ENCODE data around the gene ETS2. TPM values are rescaled to one million over a fixed set of nuclear protein-coding genes. Genes with fewer than 3 reads are reported as not detected.
A peak's percentile ranks its signal among the peaks of the same experiment; 100 is the strongest.
"Not testable (repeated sequence)": the region's sequence is repeated elsewhere in the genome, so short reads cannot be mapped to it uniquely, and the experiment has no call there.

The ETS2 gene
- total RNA-seq, 2 experiments from 2014 or later, result 44.7 to 61.9 TPM

GRCh38 chr21:38819719-38820159 lies 14.0 kb downstream of the ETS2 start:
- H3K9me3 Mint-ChIP-seq (ENCODE audit: low read depth), result no peaks in the 10 kb centered on the region
- H3K4me3 Mint-ChIP-seq, result no peak overlapping the region
- no peak overlapping the region for H3K27ac Mint-ChIP-seq
- intact Hi-C loops (cut with DNase I, micrococcal nuclease), result no loop called here
- H3K27me3 Mint-ChIP-seq, result no peaks in the 10 kb centered on the region
- H3K4me1 Mint-ChIP-seq, result peaks cover 2% of the 10 kb centered on the region
- ATAC-seq (no peak), DNase-seq (no peak)
- CTCF ChIA-PET, result interaction anchor here (1.1 kb wide), 1 partner anchor 83 kb away, joined by 3 read pairs; no protein-coding TSS in a partner anchor
- H3K36me3 Mint-ChIP-seq (ENCODE audit: low read depth), result peaks cover 88% of the 10 kb centered on the region
- POLR2A ChIA-PET, result interaction anchor here (0.6 kb wide), 1 partner anchor 8 kb away, joined by 6 read pairs; no protein-coding TSS in a partner anchor

DNA sequence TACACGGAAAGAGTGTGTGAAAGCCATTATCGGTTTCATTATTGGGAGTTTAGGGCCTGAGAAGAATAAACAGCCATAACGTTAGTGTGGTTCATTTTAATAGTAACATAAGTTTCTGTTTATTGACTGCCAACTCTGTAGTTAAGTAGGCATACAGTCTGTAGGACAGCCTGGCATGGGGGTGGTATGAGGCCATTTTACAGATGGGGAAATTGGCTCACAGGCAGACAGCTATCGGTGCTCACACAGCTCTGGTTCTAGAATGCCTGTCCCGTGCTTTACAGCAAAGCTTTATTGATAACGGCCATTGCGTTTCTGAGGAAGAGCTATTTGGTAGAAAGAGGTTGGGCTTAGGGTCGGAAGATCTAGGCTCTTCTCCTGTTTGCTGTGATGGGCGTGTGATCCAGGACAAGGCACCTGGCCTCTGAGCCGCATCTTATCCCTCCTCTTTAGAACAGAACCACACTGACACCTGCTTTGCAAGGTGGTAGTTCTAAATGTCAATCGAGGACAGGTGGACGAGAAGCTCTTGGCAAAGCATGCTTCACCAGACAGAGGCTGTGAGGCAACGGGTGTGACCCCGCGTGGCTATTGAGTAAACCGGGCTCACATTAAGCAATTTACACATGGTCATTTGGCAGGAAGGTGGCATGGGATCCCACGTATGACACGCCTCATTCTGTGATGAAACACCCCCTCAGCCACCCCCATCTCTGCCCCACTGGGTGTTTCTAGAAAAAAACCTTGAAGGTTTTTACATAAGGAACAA lies 14.9 kb downstream of the ETS2 start:
- peaks cover 80% of the 10 kb centered on the region for H3K36me3 Mint-ChIP-seq (ENCODE audit: low read depth)
- CTCF ChIA-PET, result no interaction called here
- H3K4me1 Mint-ChIP-seq, result no peaks in the 10 kb centered on the region
- POLR2A ChIA-PET, result no interaction called here
- no peaks in the 10 kb centered on the region for H3K9me3 Mint-ChIP-seq (ENCODE audit: low read depth)
- intact Hi-C loops (cut with DNase I, micrococcal nuclease), result no loop called here
- no peak overlapping the region for H3K4me3 Mint-ChIP-seq
- ATAC-seq, result no peak
- no peaks in the 10 kb centered on the region for H3K27me3 Mint-ChIP-seq
- no peak overlapping the region for H3K27ac Mint-ChIP-seq
- no peak for DNase-seq

DNA sequence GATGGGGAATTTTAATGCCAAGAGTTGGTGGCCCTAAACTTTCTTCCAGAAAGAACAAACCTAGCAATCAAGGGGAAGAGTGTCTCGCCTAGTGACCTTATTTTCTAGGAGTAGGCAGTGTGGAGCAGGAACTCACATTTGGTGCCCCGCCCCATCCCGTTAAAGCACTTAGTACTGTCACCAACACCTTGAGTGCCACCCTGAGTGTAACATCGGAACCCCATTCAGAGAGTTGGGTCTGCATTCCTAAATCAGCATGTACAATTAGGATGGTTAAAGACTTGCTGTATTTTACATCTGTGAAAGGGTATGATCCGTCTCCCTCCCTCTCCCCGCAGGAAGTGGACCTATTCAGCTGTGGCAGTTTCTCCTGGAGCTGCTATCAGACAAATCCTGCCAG lies 15.5 kb downstream of the ETS2 start:
- Mint-ChIP-seq H3K27me3 (no peaks in the 10 kb centered on the region), H3K4me3 (no peak overlapping the region), H3K9me3 (ENCODE audit: low read depth) (no peaks in the 10 kb centered on the region), H3K4me1 (no peaks in the 10 kb centered on the region), H3K27ac (no peak overlapping the region), H3K36me3 (ENCODE audit: low read depth) (peaks cover 76% of the 10 kb centered on the region)
- CTCF ChIA-PET, result no interaction called here
- POLR2A ChIA-PET, result no interaction called here
- DNase-seq (no peak), ATAC-seq (no peak)
- intact Hi-C loops (cut with DNase I, micrococcal nuclease), result no loop called here

- ChIA-PET CTCF (interaction anchor here (1.6 kb wide), 1 partner anchor 87 kb away, joined by 4 read pairs; no protein-coding TSS in a partner anchor), POLR2A (no interaction called here)
- ATAC-seq, result no peak
- Mint-ChIP-seq H3K27me3 (no peaks in the 10 kb centered on the region), H3K9me3 (ENCODE audit: low read depth) (peaks cover 1% of the 10 kb centered on the region), H3K36me3 (ENCODE audit: low read depth) (peaks cover 67% of the 10 kb centered on the region), H3K4me3 (no peak overlapping the region), H3K4me1 (no peaks in the 10 kb centered on the region), H3K27ac (no peak overlapping the region)
- DNase-seq, result no peak
- intact Hi-C loops (cut with DNase I, micrococcal nuclease), result no loop called here
Measured at GRCh38 chr21:38821959-38822682, 16.4 kb downstream of the ETS2 start.

- no peak overlapping the region for H3K27ac Mint-ChIP-seq
- no peaks in the 10 kb centered on the region for H3K27me3 Mint-ChIP-seq
- POLR2A ChIA-PET, result no interaction called here
- no peaks in the 10 kb centered on the region for H3K4me1 Mint-ChIP-seq
- peaks cover 60% of the 10 kb centered on the region for H3K36me3 Mint-ChIP-seq (ENCODE audit: low read depth)
- H3K4me3 Mint-ChIP-seq, result no peak overlapping the region
- ATAC-seq (no peak), DNase-seq (no peak)
- CTCF ChIA-PET, result interaction anchor here (1.6 kb wide), 1 partner anchor 88 kb away, joined by 4 read pairs; no protein-coding TSS in a partner anchor
- H3K9me3 Mint-ChIP-seq (ENCODE audit: low read depth), result peaks cover 7% of the 10 kb centered on the region
- intact Hi-C loops (cut with DNase I, micrococcal nuclease), result no loop called here
Measured at GRCh38 chr21:38822778-38823238, 17.1 kb downstream of the ETS2 start.

GRCh38 chr21:38823737-38824123 lies 18.0 kb downstream of the ETS2 start:
- ATAC-seq, result no peak
- H3K36me3 Mint-ChIP-seq (ENCODE audit: low read depth), result peaks cover 51% of the 10 kb centered on the region
- peaks cover 7% of the 10 kb centered on the region for H3K9me3 Mint-ChIP-seq (ENCODE audit: low read depth)
- intact Hi-C loops (cut with DNase I, micrococcal nuclease), result no loop called here
- ChIA-PET POLR2A (no interaction called here), CTCF (no interaction called here)
- no peak for DNase-seq
- H3K4me1 Mint-ChIP-seq, result no peaks in the 10 kb centered on the region
- no peak overlapping the region for H3K4me3 Mint-ChIP-seq
- no peak overlapping the region for H3K27ac Mint-ChIP-seq
- H3K27me3 Mint-ChIP-seq, result no peaks in the 10 kb centered on the region

- DNase-seq, result no peak
- intact Hi-C loops (cut with DNase I, micrococcal nuclease), result no loop called here
- ChIA-PET CTCF (no interaction called here), POLR2A (no interaction called here)
- Mint-ChIP-seq H3K4me3 (no peak overlapping the region), H3K9me3 (ENCODE audit: low read depth) (peaks cover 7% of the 10 kb centered on the region), H3K4me1 (no peaks in the 10 kb centered on the region), H3K27ac (no peak overlapping the region), H3K36me3 (ENCODE audit: low read depth) (peaks cover 46% of the 10 kb centered on the region), H3K27me3 (no peaks in the 10 kb centered on the region)
- ATAC-seq, result no peak
Measured at GRCh38 chr21:38824124-38824822, 18.5 kb downstream of the ETS2 start.

GRCh38 chr21:38825269-38825668 lies 19.5 kb downstream of the ETS2 start:
- H3K4me1 Mint-ChIP-seq, result no peaks in the 10 kb centered on the region
- ATAC-seq, result no peak
- DNase-seq, result no peak
- ChIA-PET CTCF (interaction anchor here (0.6 kb wide), 1 partner anchor 212 kb away, joined by 3 read pairs; no protein-coding TSS in a partner anchor), POLR2A (no interaction called here)
- H3K36me3 Mint-ChIP-seq (ENCODE audit: low read depth), result peaks cover 36% of the 10 kb centered on the region
- peaks cover 7% of the 10 kb centered on the region for H3K9me3 Mint-ChIP-seq (ENCODE audit: low read depth)
- H3K27me3 Mint-ChIP-seq, result no peaks in the 10 kb centered on the region
- intact Hi-C loops (cut with DNase I, micrococcal nuclease), result no loop called here
- H3K4me3 Mint-ChIP-seq, result no peak overlapping the region
- H3K27ac Mint-ChIP-seq, result no peak overlapping the region

- DNase-seq (no peak), ATAC-seq (no peak)
- ChIA-PET CTCF (no interaction called here), POLR2A (no interaction called here)
- peaks cover 7% of the 10 kb centered on the region for H3K9me3 Mint-ChIP-seq (ENCODE audit: low read depth)
- H3K36me3 Mint-ChIP-seq (ENCODE audit: low read depth), result peaks cover 30% of the 10 kb centered on the region
- H3K27me3 Mint-ChIP-seq, result no peaks in the 10 kb centered on the region
- peaks cover 4% of the 10 kb centered on the region for H3K4me1 Mint-ChIP-seq
- H3K4me3 Mint-ChIP-seq, result no peak overlapping the region
- intact Hi-C loops (cut with DNase I, micrococcal nuclease), result no loop called here
- H3K27ac Mint-ChIP-seq, result no peak overlapping the region
Measured at GRCh38 chr21:38825921-38826320, 20.2 kb downstream of the ETS2 start.

DNA sequence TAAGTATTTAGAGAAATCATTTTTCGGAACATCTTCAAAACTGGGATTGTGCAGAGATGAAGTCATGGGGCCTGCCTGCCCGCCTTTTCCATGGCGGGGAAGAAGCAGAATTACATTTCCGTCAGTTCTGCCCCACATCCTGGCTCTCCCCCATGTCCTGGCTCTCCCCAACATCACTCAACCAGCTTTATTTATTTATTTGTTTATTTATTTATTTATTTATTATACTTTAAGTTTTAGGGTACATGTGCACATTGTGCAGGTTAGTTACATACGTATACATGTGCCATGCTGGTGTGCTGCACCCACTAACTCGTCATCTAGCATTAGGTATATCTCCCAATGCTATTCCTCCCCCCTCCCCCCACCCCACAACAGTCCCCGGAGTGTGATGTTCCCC lies 22.4 kb downstream of the ETS2 start:
- CTCF ChIA-PET; H3K27me3 Mint-ChIP-seq; DNase-seq; intact Hi-C loops (cut with DNase I, micrococcal nuclease); POLR2A ChIA-PET; H3K27ac Mint-ChIP-seq; ATAC-seq; H3K9me3 Mint-ChIP-seq (ENCODE audit: low read depth); H3K36me3 Mint-ChIP-seq (ENCODE audit: low read depth); H3K4me3 Mint-ChIP-seq: not testable (repeated sequence)
- H3K4me1 Mint-ChIP-seq, result peaks cover 17% of the 10 kb centered on the region

DNA sequence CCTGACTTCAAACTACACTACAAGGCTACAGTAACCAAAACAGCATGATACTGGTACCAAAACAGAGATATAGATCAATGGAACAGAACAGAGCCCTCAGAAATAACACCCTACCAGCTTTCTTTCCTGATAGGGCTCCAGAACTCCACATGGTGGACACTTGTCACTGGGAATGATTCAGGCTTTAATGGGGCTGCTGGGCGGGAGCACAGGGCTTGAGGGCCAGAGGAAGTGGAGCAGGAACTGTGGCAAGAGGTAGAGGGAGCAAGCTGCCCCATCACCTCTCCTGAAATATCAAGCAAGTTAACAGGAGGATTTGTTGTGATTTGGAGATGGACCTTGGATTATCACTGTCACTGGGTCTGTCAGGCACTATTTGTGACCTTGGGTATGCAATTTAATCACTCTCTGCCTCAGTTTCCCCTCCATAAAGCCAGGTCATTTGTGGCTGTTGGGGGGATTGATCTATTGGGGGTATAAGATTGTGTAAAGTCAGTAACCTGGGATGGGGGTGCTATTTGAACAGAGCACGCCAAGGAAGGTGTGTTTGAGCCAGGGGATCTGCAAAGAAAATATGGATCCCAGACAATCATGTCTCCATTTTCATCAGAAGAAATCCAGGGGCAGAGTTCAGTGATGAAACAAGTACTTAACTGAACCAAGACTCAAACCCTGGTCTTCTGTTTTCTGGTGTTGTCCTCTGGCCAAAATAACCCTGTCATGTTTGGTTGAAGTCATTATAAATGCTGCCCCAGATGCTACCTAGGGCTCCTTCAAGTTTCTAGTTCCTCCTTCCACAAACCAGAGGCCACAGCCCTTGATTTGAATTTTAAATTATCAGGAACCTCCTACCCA lies 25.2 kb downstream of the ETS2 start:
- CTCF ChIA-PET, result no interaction called here

More for the DNA sequence above, 25.2 kb downstream of the ETS2 start:
- no peaks in the 10 kb centered on the region for H3K27me3 Mint-ChIP-seq
- POLR2A ChIA-PET, result interaction anchor here (0.5 to 0.6 kb wide), 2 partner anchors 10 to 22 kb away, joined by 3 read pairs; no protein-coding TSS in a partner anchor
- peaks cover 17% of the 10 kb centered on the region for H3K4me1 Mint-ChIP-seq
- ATAC-seq (no peak), DNase-seq (no peak)
- intact Hi-C loops (cut with DNase I, micrococcal nuclease), result loop anchor here (1.0 to 2.0 kb wide), 3 partner anchors 26 to 64 kb away; partner anchors contain the start of gene ETS2 (in 1 of the 2)
- H3K27ac Mint-ChIP-seq, result peak overlapping the region; percentile 80
- H3K36me3 Mint-ChIP-seq (ENCODE audit: low read depth), result no peaks in the 10 kb centered on the region
- H3K9me3 Mint-ChIP-seq (ENCODE audit: low read depth), result peaks cover 7% of the 10 kb centered on the region
- H3K4me3 Mint-ChIP-seq, result no peak overlapping the region

All from activated CD4-positive, alpha-beta T cell treated with anti-CD3 and anti-CD28 coated beads for 36 hours (primary cell).